Hematopoietic multipotent progenitor cell treated with erythropoietin and hydrocortisone succinate and interleukin-3 and kit ligand, for 15 days (in vitro differentiated cells): ENCODE results near the gene USP50.
"Not testable (repeated sequence)": the region's sequence is repeated elsewhere in the genome, so short reads cannot be mapped to it uniquely, and the experiment has no call there.

ENCODE experiments used
- DNase-seq: peaks from one replicate; pipeline ENCODE4 v3.0.0-alpha.2; 2015; ENCODE audit warnings: low spot score

USP50 gene

DNA sequence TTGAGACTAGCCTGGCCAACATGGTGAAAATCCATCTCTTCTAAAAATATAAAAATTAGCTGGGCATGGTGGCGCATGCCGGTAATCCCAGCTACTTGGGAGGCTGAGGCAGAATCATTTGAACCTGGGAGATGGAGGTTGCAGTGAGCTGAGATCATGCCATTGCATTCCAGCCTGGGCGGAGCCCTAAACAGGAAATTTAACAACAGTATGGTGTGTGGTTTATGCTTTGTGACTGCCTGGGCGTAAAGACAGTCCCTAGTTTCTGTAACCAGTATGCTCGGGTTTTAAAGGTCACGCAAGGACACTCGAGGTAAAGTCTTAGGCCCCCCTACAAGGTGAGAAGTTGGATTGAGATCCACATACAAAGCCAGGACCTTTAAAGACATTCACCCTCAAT lies 43.3 kb downstream of the USP50 start:
- no peak for DNase-seq

DNA sequence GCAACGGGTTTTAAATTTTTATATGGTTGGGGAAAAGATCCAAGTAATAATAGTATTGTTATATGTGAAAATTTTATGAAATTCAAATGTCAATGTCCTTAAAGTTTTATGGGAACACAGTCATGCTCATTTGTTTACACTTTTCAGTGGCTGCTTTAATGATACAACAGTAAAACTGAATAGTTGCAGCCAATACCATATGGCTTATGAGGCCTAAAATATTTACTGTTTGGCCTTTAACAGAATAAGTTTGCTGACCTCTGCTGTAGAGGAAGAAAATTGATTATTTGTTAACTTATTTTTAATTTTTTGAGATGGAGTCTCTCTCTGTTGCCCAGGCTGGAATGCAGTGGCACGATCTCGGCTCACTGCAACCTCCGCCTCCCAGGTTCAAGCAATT lies 44.7 kb downstream of the USP50 start:
- DNase-seq: no peak

DNA sequence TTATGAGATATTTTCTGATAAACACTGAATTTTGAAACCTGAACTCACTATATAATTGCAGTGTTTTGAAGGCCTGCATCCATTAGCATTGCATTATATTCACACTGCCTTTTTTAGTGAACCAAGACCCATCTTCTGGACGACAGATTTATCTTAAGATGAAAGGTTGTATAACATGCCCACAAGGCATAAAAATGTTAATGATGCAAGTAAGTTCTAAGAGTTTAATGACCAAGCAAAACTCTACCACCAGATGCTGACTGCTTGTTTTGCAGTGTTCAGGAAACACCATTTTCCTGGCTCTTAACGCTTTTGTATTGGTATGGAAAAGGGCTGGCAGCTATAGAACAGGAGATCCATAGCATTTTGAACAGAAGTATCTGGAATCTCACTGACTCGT lies 46.1 kb downstream of the USP50 start:
- DNase-seq: no peak

DNA sequence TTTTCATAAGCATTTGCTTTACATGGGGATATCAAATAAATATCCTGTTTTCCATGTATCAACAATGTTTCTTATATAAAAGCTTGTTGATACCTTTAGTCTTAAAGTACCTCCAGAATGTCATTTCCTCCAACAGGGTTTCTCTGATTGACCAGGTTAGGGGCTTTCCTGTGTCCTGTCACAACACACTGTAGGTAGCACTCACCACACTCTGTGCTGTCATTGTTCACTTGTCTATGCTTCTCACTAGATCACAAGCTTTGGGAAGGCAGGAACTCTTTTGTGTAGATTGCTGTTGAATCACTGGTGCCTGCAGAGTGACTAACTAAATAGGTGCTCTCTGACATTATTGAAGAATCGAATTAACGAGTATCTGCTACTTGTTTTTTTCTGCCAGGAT lies 49.8 kb downstream of the USP50 start:
- DNase-seq: no peak

DNA sequence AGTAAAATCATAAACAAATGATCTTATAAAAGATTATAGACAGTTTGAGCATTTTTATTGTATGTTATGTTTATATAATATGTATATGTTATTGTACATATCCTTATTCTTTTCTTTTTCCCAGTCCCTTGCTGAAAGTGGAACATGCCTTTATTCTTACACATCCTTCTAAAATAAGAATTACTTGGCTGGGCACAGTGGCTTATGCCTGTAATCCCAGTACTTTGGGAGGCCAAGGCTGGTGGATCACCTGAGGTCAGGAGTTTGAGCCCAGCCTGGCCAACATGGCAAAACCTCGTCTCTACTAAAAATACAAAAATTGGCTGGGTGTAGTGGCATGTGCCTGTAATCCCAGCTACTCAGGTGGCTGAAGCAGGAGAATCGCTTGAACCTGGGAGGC lies 51.9 kb downstream of the USP50 start:
- not testable (repeated sequence) for DNase-seq

DNA sequence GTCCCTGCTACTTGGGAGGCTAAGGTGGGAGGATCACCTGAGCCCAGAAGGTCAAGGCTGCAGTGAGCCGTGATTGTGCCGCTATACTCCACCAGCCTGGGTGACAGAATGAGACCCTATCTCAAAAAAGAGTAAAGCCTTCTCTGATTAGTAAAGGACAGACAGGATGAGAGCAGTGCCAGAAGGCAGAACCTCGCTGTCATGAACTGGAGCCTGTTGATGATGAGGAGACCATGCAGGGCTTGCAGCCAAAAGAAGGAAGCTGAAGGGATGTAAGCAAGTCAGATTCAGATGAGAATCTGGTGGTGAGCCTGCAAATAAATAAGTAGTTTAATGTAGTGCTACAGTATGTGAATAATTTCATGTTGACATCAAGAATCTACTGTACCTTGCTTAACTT lies 52.8 kb downstream of the USP50 start:
- DNase-seq: no peak

DNA sequence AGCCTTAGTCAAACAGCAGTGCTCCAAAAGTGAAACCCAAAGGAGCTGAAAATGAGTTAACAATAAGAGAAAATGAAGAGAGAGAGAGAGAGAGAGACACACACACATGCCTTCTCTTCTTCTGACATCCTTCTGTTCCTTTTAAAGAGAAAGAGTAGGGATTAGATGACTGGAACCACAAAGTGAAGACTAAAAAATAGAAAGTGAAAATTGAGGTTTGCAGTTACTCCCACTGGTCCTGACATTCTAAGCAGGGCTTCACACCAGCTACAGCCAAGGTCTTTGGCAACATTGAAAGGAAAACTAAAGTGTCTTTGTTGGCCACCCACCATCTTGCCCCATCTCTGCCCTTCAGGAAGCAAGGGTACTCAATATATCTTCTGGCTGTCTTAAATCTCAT lies 59.2 kb downstream of the USP50 start:
- no peak for DNase-seq

DNA sequence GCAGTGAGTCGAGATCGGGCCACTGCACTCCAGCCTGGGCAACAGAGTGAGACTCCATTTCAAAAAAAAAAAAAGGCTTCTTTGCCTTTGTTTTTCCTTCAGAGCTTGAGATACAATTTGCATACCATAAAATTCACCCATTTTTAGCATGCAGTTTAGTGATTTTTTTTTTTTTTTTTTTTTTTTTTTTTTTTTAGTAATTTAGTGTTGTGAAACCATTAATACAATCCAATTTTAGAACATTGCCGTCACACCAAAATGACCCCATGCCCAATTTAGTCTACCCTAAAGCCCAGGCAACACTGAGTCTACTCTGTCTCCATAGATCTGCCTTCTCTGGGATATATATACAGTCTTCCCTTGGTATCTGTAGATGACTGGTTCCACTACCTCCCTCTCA lies 61.1 kb downstream of the USP50 start:
- no peak for DNase-seq

DNA sequence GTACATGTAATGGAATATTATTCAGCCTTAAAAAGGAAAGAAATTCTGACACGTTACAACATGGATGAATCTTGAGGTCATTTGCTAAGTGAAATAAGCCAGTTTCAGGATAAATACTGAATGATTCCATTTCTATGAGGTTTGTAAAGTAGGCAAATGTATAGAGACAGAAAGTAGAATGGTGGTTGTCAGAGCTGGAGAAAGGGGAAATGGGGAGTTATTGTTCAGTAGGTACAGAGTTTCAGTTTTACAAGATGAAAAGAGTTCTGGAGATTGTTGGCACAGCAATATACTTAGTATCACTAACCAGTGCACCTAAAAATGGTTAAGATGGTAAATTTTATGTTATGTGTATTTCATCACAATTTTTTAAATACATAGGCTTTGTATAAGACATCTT lies 61.7 kb downstream of the USP50 start:
- no peak for DNase-seq

DNA sequence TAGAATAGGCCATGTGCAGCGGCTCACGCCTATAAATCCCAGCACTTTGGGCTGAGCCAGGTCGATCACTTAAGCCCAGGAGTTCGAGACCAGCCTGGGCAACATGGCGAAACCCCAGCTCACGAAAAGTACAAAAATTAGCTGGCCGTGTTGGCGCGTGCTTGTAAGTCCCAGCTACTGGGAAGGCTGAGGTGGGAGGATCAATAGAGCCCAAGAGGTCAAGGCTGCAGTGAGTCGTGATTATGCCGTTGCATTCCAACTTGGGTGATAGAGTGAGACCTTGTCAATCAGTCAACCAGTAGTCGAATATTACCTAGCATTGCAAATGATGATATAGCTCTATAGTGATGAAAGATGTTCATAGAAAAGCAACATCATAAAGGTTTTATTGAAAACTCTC lies 70.3 kb downstream of the USP50 start:
- DNase-seq: no peak

DNA sequence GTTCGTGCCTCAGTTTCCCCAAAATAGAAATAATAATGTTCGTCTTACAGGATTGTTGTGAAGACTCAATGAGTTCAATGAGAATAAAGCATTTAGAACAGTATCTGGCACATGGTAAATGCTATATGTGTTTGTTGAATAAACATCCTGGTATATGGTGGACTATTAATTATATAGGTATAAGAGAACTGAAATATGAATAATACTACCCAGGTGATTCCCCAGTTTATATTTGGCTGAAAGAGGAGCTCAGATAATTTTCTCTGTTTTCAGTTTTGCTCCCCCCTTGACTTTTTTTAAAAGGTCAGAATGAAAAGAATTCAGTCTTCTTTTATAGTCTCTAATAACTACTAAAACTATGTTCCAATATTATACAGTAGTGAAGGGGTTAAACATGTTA lies 75.4 kb downstream of the USP50 start:
- DNase-seq: no peak

DNA sequence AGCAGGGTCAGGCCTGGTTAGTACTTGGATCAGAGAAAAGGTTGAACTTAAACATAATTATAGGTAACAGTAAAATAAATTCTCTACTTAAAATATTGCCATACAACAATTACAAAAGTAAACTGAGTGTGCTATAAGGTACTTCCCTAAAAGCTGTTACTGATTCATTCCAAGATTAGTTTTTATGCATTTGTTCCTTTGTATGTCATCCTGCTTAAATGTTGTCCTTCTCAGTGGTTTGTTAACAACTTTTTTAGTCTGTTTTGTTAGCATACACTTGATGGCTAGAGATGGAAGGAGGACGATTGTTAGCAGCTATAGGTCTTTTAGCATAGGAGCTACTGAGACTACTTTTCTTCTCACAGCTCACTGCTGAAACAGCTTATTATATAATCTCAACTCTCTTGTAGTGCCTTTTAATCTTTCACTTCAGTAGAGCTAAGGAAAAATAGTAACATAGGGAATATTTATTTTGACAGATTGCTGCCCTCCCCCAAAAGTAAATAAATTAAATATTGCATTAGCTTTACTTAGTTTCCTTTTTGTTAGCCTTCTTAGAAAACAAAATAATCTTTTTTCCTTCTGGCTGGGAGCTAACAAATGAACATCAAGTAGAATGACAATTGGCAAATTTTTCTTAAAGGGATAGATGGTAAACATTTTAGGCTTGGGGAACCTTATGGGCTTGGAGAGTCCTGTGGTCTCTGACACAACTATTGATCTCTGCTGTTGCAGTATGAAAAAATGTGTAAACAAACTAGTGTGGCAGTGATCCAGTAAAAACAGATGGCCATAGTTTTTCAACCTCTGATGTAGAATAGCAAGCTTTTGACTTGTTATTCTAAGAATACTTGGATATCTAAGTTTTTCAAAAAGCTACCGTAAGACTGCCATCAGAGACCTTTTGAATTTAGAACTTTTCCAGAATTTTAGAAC lies 82.8 kb downstream of the USP50 start:
- no peak for DNase-seq

DNA sequence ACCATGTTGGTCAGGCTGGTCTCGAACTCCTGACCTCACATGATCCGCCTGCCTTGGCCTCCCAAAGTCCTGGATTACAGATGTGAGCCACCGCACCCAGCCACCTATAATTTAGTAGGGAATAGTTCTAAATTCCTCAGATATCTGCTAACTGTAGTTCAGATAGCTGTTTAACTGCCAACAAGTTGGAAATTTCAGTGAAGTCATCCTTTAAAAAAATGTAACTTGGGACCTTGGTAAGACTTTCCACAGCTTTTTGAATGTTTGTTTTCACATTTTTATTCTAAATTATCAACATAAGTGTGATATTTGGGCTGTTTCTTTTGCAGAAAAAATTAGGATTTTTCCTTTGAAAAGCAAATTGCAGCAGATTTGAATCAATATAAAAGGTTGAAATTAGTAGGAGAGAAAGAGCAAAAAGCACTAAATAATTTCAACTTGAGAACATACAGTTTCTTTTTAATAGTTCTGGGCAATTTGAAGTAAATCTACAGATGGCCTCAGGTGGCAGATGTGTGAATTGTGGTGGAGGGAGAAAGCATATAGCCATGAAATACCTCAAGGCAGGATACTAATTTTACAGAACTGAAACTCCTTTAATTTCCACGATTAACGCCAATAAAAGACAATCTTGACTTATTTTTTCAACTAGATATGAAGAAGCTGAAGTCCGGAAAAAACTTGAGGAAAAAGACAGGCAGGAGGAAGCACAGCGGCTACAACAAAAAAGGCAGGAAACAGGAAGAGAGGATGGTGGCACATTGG lies 87.9 kb downstream of the USP50 start:
- no peak for DNase-seq

DNA sequence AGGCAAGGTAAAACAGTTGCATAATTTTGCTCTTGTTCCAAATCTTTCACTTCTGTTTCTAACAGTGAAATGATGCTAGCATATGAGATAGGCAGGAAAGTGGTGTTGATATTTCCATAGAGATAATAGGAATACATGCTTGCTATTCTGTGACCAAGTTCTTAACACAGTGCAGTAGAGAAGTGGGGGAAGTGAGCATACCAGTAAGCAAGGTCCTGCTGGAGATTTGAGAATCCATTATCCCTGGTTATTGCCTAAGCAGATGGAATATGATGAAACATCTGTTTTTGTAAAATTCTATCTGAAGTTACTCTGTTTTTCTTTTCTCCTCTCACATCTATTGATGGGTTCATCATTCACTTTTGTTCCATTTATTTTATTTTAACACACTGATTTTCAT lies 93.5 kb downstream of the USP50 start:
- DNase-seq: no peak
